ENCODE measurements around the gene PLPP4.

Gene PLPP4

DNA sequence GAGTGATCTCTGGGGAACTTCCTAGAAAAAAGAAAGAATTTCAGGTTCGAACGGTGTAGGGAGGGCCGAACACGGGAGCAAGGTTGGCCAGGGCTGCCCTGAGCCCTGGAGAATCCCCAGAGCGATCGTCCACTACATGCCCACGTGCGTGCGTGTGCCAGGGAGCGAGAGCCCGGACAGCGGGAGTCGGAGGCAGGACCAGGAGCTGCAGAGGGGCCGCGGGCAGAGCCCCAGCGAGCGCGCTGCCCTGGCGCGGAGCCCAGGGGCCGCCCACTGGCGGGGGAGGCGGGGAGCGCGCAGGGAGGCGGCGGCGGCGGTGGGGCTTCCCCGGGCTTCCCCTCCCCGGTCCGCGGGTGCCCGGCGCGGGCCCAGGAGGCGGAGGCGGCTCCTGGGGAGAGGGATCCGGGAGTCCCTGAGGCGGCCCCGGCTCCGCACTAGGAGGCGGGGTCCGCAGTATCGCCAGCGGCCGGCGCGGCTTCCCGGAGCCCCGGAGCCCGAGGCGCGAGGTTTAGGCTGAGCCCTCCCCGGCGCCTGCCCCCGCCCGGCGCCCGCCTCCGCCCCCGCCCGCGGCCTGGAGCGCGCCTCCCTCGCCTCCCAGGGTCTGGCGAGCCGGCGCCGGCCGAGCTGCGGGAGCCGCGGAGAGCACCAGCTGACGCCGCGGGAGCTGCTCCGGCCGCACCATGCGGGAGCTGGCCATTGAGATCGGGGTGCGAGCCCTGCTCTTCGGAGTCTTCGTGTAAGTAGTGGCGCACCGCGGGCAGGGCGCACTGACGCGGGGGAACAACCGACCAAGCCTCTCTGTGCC lies at the start of gene PLPP4:
Gene PLPP4, plus strand, starts transcription at position 602 of the 805 bp plus-strand sequence. Its CDS starts 79 bp downstream, at position 681.
- peak; percentile 67 for DNase-seq (ENCODE audit: low spot score)

DNA sequence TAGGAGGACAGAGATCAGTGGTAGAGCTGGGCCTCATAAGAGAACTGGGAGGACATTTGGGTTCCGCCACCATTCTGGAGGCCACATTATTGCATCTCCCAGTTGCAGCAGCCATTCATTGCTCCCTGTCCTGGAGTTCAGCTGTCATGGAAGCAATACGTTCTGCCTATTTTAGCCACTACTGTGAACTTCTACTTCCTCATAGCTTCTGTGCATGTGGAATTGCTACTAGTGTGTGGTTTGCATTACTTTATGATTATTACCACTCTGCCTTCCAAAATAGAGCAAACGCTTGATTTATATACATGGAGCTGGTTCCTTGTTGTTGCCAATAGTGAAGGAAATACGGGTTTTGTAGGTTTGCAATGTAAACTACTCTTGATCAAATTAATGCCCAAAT lies 47.2 kb upstream of the PLPP4 start:
- no peak for DNase-seq (ENCODE audit: low spot score)

DNA sequence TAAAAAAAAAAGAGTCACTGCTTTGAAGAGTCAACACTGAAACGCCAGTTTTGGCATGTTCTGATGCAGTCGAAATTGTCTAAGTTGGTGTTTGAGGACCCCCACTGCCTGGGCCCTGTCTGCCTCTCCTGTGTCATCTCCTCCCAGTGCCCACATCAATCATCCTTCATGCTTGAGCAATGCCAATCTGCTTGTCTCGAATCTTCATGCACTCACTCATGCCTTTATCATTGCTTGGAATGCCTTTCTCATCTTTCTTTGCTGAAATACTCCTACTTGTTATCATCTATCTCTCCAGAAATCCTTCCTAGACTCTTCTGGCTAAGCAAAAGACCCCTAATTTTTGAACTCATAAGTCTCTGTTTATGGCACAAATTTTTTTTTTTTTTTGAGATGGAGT lies 42.1 kb upstream of the PLPP4 start:
- peak; percentile 69 for DNase-seq (ENCODE audit: low spot score)

DNA sequence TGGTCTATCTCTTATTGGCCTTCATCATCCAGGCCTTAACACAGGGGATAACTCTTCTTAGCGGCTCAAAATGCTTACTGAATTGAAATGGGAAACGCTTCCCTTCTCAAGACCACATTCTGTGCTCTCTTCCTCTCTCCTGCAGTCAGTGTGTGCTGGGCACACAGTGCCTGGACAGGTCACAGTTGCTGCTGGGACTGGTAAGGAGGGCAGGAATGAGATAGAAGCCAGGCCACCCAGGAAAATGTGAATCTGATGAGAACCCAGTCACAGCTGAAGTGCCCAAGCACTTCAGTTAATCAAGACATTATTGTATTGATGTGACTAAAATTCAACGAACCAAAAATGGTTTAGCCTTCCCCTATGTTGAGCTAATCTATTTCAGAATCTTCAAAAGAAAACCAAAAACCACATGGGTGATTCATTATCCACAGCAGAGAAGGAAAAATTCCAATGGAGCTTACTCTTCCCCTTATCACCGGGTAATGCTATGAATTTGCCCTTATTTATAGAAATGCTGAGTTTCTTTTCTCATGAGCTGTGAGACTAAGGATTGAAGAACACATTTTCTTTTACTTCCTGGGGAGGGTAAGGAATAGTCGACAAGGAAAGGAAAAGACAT lies 41.2 kb upstream of the PLPP4 start:
- peak; percentile 96 for DNase-seq (ENCODE audit: low spot score)

DNA sequence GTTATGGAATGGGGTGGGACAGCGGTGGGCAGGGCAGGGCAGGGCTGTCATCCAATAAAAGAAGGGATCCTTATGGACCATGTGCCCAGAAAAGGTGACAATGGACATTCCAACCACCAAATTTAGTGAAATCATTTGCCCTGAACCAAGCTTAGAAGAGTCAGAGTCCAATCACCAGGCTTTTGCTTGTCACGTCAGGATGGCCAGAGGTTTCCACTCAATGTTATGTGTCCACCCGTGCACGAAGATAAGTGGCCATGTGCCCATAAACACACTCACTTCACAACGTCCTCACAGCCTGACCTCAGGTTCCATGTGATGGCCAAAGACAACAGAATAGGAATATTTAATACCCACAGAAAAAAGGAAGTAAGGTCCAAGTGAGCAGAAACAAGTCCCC lies 36.6 kb upstream of the PLPP4 start:
- DNase-seq (ENCODE audit: low spot score), result peak; percentile 56

DNA sequence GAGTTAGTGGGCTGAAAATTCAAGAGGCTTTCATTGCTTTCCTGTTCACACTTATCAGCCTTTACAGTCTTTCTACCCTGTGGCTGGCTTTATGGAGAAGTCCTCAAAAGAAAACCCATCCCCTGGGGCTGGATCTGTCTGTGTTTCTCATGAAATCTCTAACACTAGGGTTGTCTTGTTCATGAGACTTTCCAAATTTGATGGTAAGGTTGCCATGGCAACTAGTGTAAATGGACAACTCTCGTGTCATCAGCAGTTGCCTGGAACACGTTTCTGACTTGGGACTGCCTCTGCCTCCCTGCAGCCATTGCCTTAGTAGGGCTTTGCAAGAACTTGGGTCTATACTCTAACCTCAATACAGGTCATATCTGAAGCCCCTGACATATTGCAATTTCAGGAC lies 35.8 kb upstream of the PLPP4 start:
- DNase-seq (ENCODE audit: low spot score), result no peak

DNA sequence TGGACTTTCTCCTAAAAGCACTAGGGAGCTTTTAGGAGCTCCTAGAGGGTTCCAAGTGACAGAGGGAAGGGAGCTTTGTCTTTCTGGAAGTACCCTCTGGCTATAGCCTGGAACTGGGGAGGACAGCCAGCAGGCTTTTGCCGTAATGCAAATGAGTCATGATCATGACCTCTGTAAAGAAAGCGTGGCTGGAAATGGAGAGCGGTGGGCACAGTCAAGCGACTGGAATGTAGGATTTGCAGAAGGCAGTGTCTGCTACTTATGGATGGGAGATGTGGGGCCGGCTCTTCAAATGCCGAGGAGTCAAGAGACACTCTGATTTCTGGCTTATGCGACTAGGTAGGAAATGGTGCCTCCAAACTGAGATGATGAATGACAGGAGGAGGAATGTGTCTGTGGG lies 34.6 kb upstream of the PLPP4 start:
- peak; percentile 76 for DNase-seq (ENCODE audit: low spot score)

DNA sequence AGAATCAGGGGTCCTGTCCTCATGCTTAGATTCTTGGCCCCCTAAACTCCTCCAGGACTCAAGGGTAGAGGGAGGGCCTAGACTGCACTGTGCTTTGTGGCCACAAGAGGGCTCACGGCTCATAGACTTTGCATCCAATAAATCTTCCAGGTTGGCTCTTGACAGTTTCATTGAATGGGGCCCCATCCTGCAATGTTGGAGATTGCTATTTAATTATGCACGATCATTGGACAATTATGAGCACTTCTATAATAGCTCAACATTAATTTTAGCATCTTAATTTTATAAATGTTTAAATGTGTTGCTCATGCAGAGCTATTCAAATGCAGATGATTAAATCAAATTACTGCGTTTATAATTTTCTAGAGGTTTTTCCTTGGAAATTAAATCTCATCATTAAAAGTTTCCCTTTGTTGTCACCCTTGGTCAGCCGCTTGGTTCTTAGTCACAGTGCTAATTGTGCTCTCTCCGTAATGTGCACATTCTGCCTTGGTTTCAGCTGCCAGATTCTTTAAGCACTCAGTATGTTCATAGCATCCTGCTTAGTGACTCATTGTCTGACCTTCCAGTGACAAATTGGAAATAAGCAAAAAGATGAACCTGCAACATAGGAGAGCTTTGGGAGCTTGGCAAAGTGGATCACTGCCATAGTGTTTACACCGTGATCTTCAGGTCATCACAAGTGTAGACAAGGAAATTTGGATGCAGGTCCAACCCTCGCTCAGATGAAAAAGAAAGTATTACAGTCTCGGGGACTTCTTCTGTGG lies 33.4 kb upstream of the PLPP4 start:
- peak; percentile 89 for DNase-seq (ENCODE audit: low spot score)

DNA sequence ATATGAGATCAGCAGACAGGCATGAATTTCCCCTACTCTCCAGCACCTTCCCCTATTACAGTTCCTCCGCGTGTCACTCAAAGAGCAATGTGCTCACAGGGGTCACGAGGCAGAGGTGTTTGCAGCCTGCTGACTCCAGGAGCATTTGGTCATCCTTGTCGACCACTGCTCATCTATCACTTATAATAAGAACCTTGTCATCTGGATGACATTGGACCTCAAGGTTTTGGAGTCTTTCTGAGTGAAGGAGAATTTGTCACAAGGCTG lies 32.9 kb upstream of the PLPP4 start:
- no peak for DNase-seq (ENCODE audit: low spot score)

DNA sequence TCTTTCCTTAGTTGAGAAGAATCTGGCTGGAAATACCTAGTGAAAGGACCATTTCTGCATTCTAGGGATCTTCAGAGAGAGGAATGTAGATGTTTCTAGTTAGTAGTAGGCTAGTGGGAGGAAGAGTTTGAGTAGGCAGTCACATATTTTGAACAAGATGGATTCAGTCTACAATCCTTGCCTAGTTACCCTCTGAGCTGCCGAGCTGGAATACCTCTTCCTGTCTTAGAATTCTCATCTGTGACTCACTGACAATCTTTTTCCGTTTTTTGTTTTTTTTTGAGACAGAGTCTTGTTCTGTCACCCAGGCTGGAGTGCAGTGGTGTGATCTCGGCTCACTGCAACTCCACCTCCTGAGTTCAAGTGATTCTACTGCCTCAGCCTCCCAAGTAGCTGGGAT lies 30.7 kb upstream of the PLPP4 start:
- peak; percentile 20 for DNase-seq (ENCODE audit: low spot score)

DNA sequence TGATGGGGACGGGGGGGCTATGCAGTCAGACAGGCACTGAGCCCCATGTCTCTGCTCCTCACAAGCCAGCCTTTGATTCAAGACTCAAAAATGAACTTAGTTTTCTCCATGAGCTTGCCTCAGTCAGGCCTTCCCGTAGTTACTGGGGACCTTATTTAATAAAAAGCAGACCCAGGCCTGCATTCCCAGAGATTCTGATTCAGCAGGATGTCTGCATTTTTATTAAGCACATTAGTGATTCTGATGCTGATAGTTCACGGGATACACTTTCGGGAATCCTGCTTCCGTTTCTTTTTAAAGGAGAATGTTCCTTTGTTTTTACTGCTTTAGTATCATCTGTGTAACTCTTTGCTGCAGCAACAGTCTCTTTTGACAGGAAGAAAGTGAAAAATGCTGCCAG lies 28.3 kb upstream of the PLPP4 start:
- DNase-seq (ENCODE audit: low spot score), result no peak

DNA sequence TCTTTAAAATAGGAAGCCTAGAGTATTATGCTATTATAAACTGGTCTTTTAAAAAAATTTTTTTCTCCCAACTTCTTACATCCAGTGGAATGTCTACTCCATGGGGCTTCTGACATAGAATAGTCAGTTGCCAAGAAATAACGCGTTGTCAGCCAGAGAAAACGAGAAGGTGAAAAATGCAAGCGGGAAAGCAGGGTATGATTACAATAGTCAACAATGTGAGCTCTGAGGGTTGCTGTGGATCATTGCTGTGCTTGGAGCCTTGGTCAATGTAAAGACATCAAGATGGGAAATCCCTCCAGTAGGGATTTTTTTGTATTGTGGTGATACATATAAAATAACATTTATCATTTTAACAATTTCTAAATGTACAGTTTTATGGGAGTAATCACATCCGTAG lies 27.6 kb upstream of the PLPP4 start:
- DNase-seq (ENCODE audit: low spot score), result no peak

DNA sequence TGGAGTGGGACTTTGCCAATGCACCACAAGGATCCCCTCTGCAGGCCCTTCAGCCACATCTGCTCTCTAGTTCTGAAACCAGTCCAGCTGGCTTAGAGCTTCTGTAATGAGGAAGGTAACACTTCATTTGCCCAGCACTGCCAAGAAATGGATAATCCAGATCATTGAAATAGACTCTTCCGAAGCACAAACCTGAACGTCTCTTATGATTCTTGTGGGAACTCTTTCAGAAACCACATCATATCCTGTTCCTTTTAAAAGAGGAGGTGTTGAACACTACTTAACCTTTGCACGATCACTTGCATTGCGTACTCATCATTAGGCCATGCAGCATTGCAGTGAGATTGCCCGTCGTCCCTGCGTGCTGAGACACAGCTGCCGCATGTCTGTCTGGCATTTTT lies 25.8 kb upstream of the PLPP4 start:
- DNase-seq (ENCODE audit: low spot score), result no peak

DNA sequence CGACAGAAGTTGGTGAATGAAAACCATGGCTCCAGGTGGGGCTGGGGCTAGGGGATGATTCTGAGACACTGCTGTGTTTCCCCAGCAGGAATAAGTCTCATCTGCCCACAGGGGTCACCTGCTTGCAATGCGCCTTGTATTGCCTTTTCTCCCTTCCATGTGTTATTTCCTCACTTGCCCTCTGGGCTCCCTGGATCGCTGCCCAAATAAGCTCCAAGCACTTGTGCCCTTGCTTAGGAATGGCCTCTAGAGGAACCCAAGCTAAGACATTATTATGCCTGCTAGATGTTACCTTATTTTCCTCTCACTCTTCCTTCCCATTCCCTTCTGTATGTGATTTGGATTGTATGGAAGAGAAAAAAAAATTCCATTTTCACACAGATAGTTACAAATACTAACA lies 24.8 kb upstream of the PLPP4 start:
- no peak for DNase-seq (ENCODE audit: low spot score)

DNA sequence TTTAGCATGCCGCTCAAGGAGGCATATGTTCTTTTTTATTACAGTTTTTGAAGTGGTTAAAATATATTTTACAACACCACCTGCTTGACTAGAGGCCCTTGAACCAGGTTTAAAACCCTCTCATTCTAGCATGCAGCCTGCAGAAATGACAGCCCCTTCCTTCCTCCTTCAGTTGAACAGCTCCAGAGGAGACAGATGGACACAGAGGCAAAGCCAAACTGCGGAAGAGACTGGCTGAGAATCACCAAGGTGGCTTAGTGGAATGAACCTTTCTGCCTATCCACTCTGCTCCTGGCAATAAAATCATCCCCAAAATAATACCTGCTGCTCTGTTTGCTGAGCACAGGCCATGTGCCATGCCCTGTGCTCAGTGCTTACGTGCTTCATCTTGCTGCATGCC lies 23.9 kb upstream of the PLPP4 start:
- no peak for DNase-seq (ENCODE audit: low spot score)

DNA sequence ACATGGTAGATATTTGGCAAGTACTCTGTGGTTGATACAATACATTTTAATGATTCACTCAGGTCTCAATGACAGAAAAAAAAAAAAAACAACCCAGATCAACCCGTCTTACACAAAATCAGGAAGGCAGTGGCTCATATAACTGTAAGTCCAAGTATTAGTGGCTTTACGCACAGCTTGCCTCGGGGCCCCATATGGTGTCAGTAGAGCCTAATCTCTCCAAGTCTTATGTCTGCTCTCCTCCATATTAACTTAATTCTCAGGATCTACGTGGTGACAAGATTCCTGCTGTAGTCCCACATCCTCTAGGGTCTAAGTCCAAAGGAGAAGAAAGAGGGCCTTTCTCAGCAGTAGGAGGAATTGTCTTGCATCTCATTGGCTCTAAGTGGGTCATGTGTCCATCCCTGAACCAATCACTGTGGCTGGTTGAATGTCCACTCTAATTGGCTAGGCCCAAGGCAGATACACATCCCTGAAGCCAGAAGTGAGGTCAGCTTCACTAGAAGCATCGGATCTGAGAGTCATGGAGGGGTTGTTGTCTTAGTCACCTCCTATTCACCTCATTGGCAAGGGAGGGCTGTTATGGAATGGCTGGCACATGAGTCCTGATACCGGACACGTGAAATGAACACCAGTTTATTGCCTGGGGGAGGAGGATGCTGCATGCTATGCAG lies 20.5 kb upstream of the PLPP4 start:
- DNase-seq (ENCODE audit: low spot score), result peak; percentile 59

DNA sequence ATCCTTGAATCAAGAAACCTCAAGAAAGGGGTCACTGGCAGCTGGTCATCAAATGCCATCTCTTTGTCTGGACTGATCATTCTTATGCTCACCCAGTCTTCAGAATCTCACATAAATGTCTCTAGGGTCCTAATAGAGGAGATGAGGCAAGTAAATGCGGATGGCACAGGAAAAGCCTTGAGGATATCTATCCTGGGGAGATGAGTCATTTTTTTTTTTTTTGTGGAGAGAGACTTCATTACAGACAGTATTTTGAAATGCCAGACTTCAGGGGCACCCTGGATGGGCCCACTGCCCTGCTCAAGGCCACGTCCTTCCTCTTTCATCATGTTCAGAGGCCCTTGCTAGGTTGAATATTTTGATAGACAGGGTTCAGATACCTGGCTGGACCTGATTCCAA lies 19.5 kb upstream of the PLPP4 start:
- DNase-seq (ENCODE audit: low spot score), result no peak

DNA sequence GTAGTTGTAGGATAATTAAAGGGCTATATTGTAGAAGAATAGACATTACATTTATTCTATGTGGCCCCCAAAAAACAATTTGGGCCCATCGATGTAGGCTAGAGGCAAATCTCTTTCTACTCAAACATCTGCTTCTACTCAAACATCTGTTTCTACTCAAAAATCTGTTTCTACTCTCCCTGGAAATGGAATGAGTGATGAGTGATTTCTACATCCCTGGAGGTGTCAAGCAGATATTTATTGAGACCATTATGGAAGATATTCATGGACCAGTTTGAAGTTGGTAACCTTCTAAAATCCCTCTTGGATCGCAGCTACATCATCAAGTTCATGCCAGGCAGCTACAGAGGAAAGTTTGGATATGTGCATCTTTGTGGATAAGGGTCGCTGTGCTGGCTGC lies 5.1 kb upstream of the PLPP4 start:
- no peak for DNase-seq (ENCODE audit: low spot score)

DNA sequence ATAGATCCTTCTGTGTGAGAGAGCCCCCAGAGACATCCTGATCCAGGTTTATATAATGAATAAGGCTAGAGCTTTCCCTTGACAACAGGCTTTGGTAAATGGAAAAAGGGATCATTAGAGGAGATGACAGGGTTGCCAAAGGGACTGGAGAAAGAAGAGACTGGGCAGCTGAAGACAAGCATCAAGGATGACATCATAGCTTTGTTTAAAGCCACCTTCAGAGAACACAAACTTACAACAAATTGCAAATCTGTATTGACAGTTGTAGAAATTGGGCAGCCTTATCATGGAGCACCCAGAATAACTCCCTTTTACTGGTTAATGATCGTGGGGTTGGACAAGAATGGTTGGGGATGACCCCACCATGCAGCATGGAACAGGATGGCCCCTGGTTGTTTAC lies 3.7 kb upstream of the PLPP4 start:
- no peak for DNase-seq (ENCODE audit: low spot score)

DNA sequence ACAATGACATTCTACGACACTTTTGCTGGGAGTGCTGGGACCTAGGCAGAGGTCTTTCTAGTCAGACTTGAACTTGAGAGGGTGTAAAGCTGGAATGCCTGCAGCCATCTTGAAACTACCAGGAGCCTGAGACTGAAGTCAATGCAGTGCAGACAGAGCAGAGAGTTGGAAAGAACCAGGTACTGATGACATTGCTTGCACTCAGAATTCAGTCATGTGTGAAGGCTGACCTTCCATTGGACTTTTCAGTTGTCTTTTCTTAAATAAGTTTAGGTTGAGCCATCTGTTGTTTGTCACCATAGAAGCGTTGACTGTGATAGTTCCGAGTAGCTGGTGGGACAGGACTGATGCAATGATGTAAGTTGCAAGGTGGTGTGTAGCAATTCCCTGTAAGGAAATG lies 3.1 kb upstream of the PLPP4 start:
- DNase-seq (ENCODE audit: low spot score), result peak; percentile 31

DNA sequence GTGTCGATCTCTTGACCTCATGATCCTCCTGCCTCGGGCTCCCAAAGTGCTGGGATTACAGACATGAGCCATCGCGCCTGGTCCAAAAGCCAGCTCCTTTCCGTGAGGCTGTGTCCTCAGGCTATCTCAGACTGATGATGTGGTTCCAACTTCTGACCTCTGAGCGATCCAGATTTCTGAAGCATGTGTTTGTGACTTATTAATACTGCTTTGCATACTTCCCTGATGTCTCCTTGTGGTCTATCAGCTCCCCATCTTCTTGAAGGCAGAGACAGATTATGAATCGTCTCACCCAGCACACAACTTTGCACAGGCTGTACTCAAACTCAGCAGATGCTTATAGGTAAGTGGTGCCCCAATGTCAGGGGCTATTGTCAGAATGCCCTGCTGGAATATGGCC lies 2.0 kb upstream of the PLPP4 start:
- DNase-seq (ENCODE audit: low spot score), result peak; percentile 26

DNA sequence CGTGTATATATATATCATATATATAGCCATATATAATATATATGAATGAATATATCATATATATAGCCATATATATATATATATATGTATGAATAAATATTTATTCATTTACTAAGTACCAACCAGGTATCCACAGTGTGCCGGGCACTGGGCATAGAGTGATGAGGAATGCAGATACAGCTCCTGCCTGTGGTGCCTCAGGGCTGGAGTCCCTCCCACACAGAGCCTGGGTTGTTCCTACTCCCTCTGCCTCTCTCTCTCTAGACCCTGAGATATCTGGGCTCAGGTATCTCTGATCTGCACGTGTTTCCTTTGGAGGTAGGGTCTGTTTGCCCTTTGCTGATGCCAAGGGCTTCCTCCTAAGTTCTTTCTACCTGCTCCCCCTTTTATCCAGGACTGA lies 1.4 kb upstream of the PLPP4 start:
- no peak for DNase-seq (ENCODE audit: low spot score)

DNA sequence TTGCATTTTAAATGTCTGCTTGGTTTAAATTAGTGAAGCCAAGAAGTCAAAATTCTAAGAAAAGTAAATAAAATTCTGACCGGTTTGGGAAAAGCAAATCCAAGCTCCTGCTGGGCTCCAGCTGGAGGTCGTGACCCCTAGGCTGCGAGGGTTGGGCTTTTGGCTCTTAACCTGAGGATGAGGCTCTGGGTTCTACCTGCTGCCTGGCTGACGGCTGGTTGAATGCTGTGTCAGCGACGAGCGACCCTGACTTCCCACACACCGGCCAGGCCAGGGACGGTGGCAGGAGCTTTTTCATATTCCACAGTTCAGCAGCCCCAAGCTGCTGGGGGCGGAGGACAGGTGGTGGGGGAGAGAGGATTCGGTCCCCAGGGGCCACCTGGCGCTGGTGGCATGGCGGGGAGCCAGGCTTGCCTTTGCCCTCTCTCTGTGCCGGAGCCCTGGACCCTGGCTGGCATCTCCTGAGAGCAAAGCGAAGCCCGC lies 843 bp upstream of the PLPP4 start:
- DNase-seq (ENCODE audit: low spot score), result no peak
